ENCODE measurements around the gene ZNF787. TPM values are rescaled to one million over a fixed set of nuclear protein-coding genes. Genes with fewer than 3 reads are reported as not detected.

The ZNF787 gene
- total and polyA plus RNA-seq, 2 of the 13 experiments (the other 11 are each of a cell fraction or from before 2014, with no cell fraction given), result 15.1 to 42.8 TPM

DNA sequence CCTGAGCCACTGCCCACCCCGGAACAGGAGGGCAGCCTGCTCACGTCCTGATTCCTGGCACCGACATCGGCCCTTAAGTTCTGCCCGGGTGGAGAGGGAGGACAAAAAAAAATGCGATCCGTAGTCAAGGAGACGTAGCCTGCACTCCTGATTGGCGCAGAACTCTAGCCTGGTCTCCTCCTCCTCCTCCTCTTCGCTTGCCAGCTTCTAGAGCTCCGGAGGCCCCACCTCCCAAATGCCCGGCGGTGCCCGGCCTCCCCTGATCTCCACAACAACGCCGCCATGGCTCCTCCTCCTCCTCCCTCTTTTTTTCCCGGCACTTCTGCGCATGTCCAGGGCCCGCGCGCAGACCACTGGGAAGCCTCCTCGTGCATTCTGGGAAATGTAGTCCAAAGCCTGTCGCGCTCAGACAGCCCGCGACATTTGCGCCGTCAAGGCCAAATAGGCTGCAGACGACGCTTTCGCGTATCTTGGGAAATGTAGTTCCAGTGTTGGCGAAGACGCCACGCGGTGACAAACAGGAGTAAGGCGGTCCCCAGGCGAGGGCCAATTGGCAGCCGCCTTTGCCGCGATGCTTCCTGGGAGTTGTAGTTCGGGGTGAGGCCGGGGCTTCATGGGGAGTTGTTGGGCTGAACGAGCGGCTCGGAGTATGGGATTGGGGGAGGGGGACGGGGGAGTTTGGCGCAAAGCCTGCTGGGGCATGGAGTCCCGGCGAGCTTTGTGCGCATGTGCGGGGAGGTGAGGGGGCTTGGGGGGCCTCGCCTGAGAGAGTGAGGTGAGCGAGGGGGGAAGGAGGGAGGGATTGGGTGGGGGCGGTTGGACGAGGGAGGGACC is 19.7 kb upstream of the ZNF787 start, which contains the start of gene ZNF444 (continued):
- TF ChIP-seq, protein P1, sequence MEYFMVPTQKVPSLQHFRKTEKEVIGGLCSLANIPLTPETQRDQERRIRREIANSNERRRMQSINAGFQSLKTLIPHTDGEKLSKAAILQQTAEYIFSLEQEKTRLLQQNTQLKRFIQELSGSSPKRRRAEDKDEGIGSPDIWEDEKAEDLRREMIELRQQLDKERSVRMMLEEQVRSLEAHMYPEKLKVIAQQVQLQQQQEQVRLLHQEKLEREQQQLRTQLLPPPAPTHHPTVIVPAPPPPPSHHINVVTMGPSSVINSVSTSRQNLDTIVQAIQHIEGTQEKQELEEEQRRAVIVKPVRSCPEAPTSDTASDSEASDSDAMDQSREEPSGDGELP (IDR thresholded peaks at IDR 0.05; ENCODE audit: borderline replicate concordance, low read depth), result no peak
- TF ChIP-seq, protein P2, sequence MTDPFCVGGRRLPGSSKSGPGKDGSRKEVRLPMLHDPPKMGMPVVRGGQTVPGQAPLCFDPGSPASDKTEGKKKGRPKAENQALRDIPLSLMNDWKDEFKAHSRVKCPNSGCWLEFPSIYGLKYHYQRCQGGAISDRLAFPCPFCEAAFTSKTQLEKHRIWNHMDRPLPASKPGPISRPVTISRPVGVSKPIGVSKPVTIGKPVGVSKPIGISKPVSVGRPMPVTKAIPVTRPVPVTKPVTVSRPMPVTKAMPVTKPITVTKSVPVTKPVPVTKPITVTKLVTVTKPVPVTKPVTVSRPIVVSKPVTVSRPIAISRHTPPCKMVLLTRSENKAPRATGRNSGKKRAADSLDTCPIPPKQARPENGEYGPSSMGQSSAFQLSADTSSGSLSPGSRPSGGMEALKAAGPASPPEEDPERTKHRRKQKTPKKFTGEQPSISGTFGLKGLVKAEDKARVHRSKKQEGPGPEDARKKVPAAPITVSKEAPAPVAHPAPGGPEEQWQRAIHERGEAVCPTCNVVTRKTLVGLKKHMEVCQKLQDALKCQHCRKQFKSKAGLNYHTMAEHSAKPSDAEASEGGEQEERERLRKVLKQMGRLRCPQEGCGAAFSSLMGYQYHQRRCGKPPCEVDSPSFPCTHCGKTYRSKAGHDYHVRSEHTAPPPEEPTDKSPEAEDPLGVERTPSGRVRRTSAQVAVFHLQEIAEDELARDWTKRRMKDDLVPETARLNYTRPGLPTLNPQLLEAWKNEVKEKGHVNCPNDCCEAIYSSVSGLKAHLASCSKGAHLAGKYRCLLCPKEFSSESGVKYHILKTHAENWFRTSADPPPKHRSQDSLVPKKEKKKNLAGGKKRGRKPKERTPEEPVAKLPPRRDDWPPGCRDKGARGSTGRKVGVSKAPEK (CRISPR knock-in tag; IDR thresholded peaks at IDR 0.05; ENCODE audit: borderline replicate concordance), result no peak
- TF ChIP-seq RFXAP (CRISPR knock-in tag; IDR thresholded peaks at IDR 0.05; ENCODE audit: borderline replicate concordance) (peak; percentile 49; the same call in 1 of the 2 replicates), NFATC3 (CRISPR knock-in tag; IDR thresholded peaks at IDR 0.05) (no peak), ZNF83 (CRISPR knock-in tag; IDR thresholded peaks at IDR 0.05; ENCODE audit: borderline replicate concordance) (no peak), MATR3 (CRISPR knock-in tag; IDR thresholded peaks at IDR 0.05) (no peak), ZNF792 (CRISPR knock-in tag; IDR thresholded peaks at IDR 0.05) (no peak; the same call in 1 of the 2 replicates), KLF11 (CRISPR knock-in tag; IDR thresholded peaks at IDR 0.05) (no peak), ZNF441 (CRISPR knock-in tag; IDR thresholded peaks at IDR 0.05; ENCODE audit: borderline replicate concordance) (no peak), CEBPB (IDR thresholded peaks at IDR 0.05; ENCODE audit: borderline replicate concordance, low read depth, low read length) (no peak), PITX1 (CRISPR knock-in tag; IDR thresholded peaks at IDR 0.05) (no peak), CHD2 (IDR thresholded peaks at IDR 0.05; ENCODE audit: low read depth, low read length) (peak; percentile 90), NFYC (CRISPR knock-in tag; IDR thresholded peaks at IDR 0.05) (peak; percentile 87)
- TF ChIP-seq, protein P3, sequence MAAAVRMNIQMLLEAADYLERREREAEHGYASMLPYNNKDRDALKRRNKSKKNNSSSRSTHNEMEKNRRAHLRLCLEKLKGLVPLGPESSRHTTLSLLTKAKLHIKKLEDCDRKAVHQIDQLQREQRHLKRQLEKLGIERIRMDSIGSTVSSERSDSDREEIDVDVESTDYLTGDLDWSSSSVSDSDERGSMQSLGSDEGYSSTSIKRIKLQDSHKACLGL (CRISPR knock-in tag; IDR thresholded peaks at IDR 0.05), result no peak
- TF ChIP-seq, protein P4, sequence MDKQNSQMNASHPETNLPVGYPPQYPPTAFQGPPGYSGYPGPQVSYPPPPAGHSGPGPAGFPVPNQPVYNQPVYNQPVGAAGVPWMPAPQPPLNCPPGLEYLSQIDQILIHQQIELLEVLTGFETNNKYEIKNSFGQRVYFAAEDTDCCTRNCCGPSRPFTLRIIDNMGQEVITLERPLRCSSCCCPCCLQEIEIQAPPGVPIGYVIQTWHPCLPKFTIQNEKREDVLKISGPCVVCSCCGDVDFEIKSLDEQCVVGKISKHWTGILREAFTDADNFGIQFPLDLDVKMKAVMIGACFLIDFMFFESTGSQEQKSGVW (CRISPR knock-in tag; IDR thresholded peaks at IDR 0.05; ENCODE audit: borderline replicate concordance), result no peak
- TF ChIP-seq, protein P5, sequence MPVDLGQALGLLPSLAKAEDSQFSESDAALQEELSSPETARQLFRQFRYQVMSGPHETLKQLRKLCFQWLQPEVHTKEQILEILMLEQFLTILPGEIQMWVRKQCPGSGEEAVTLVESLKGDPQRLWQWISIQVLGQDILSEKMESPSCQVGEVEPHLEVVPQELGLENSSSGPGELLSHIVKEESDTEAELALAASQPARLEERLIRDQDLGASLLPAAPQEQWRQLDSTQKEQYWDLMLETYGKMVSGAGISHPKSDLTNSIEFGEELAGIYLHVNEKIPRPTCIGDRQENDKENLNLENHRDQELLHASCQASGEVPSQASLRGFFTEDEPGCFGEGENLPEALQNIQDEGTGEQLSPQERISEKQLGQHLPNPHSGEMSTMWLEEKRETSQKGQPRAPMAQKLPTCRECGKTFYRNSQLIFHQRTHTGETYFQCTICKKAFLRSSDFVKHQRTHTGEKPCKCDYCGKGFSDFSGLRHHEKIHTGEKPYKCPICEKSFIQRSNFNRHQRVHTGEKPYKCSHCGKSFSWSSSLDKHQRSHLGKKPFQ (CRISPR knock-in tag; IDR thresholded peaks at IDR 0.05; ENCODE audit: insufficient replicate concordance), result no peak
- TF ChIP-seq, protein P6, sequence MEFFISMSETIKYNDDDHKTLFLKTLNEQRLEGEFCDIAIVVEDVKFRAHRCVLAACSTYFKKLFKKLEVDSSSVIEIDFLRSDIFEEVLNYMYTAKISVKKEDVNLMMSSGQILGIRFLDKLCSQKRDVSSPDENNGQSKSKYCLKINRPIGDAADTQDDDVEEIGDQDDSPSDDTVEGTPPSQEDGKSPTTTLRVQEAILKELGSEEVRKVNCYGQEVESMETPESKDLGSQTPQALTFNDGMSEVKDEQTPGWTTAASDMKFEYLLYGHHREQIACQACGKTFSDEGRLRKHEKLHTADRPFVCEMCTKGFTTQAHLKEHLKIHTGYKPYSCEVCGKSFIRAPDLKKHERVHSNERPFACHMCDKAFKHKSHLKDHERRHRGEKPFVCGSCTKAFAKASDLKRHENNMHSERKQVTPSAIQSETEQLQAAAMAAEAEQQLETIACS (CRISPR knock-in tag; IDR thresholded peaks at IDR 0.05), result peak; percentile 33; the same call in 1 of the 2 replicates
- TF ChIP-seq, protein P7, sequence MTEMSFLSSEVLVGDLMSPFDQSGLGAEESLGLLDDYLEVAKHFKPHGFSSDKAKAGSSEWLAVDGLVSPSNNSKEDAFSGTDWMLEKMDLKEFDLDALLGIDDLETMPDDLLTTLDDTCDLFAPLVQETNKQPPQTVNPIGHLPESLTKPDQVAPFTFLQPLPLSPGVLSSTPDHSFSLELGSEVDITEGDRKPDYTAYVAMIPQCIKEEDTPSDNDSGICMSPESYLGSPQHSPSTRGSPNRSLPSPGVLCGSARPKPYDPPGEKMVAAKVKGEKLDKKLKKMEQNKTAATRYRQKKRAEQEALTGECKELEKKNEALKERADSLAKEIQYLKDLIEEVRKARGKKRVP (CRISPR knock-in tag; IDR thresholded peaks at IDR 0.05), result peak in 1 of 2 experiments; percentile 28; a peak in 2 of 4 replicates
- TF ChIP-seq, protein P8, sequence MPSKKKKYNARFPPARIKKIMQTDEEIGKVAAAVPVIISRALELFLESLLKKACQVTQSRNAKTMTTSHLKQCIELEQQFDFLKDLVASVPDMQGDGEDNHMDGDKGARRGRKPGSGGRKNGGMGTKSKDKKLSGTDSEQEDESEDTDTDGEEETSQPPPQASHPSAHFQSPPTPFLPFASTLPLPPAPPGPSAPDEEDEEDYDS (CRISPR knock-in tag; IDR thresholded peaks at IDR 0.05), result peak; percentile 65

All from HepG2 (cell line).